KMS-11 (cell line): Measurements from ENCODE around the gene DAB2.

Experiments
- H2AFZ ChIP-seq: fragments of 200-600 bp; sonication (generic); 2 replicates; pipeline ENCODE4 v1.6.1; 2016; ENCODE audit warnings: antibody characterized with exemption, mixed run types, low read depth
- H3K27ac ChIP-seq: fragments of 200-600 bp; sonication (generic); 2 replicates; pipeline ENCODE4 v1.6.1; 2016; ENCODE audit warnings: mild to moderate bottlenecking, mixed run types
- H3K27me3 ChIP-seq: fragments of 200-600 bp; sonication (generic); 2 replicates; pipeline ENCODE4 v1.6.1; 2017; ENCODE audit warnings: mild to moderate bottlenecking, low read depth, mixed run types, moderate library complexity; ENCODE audit not compliant: insufficient read depth
- H3K36me3 ChIP-seq: fragments of 200-600 bp; sonication (generic); 2 replicates; pipeline ENCODE4 v1.6.1; 2017; ENCODE audit warnings: mild to moderate bottlenecking, mixed run types; ENCODE audit not compliant: insufficient read depth
- H3K4me1 ChIP-seq: fragments of 200-600 bp; sonication (generic); 2 replicates; pipeline ENCODE4 v1.6.1; 2016; ENCODE audit warnings: mild to moderate bottlenecking, low read depth, mixed run types; ENCODE audit not compliant: poor library complexity, severe bottlenecking
- H3K4me2 ChIP-seq: fragments of 200-600 bp; sonication (generic); 2 replicates; pipeline ENCODE4 v1.7.0; 2016; ENCODE audit warnings: mild to moderate bottlenecking, mixed run types
- H3K4me3 ChIP-seq: fragments of 200-600 bp; sonication (generic); IDR thresholded peaks from 2 replicates; pipeline ENCODE4 v1.6.1; 2017; ENCODE audit warnings: low read depth, low read length, mixed read lengths; ENCODE audit not compliant: insufficient read depth
- H3K79me2 ChIP-seq: fragments of 200-600 bp; sonication (generic); 2 replicates; pipeline ENCODE4 v1.6.1; 2016; ENCODE audit warnings: low read depth, mixed run types; ENCODE audit not compliant: insufficient read depth
- H3K9ac ChIP-seq: fragments of 200-600 bp; sonication (generic); 2 replicates; pipeline ENCODE4 v1.6.1; 2016; ENCODE audit warnings: mild to moderate bottlenecking, mixed run types
- H4K20me1 ChIP-seq: fragments of 200-600 bp; sonication (generic); 2 replicates; pipeline ENCODE4 v1.6.1; 2016; ENCODE audit warnings: mild to moderate bottlenecking, mixed run types; ENCODE audit not compliant: insufficient read depth
- TF ChIP-seq, protein P1 (sequence below): fragments of 200-600 bp; sonication (generic); conservative IDR thresholded peaks from 2 replicates; pipeline ENCODE4 v1.6.1; 2017; ENCODE audit warnings: low read depth, mild to moderate bottlenecking, antibody characterized with exemption, low read length, moderate library complexity, mixed read lengths

DAB2 gene

DNA sequence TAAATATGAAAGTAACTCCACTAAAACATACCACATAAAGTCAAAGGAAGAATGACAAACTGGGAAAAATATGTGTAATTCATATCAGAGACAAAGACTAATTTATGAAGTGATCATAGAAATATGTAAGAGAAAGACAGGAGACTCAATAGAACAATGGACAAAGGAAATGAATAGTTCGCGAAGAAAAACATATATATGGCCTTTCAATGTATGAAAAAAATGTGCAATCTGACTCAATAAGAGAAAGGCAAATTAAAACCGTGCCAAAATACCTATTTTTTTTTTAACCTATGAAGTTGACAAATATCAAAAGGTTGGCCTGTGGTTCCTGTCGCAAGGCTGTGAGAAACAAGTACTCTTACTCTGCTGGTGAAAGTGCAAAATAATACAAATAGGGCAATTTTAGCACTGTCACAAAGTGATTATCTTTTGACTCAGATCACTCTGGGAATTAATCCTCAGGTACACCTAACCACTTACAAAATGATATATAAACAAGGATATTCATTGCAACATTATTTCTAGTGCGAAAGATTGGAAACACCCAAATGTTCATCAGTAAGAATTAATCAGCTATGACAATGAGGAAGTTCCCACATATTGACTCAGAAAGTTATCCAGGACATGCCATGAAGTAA lies 64.2 kb downstream of the DAB2 start:
- no peak overlapping the region for H3K9ac ChIP-seq
- no peak overlapping the region for H3K4me3 ChIP-seq
- no peaks in the 10 kb centered on the region for H3K4me1 ChIP-seq
- H4K20me1 ChIP-seq: no peaks in the 10 kb centered on the region
- no peak overlapping the region for H3K27ac ChIP-seq
- no peak overlapping the region for H3K4me2 ChIP-seq
- H3K27me3 ChIP-seq: no peaks in the 10 kb centered on the region
- TF ChIP-seq, protein P1, sequence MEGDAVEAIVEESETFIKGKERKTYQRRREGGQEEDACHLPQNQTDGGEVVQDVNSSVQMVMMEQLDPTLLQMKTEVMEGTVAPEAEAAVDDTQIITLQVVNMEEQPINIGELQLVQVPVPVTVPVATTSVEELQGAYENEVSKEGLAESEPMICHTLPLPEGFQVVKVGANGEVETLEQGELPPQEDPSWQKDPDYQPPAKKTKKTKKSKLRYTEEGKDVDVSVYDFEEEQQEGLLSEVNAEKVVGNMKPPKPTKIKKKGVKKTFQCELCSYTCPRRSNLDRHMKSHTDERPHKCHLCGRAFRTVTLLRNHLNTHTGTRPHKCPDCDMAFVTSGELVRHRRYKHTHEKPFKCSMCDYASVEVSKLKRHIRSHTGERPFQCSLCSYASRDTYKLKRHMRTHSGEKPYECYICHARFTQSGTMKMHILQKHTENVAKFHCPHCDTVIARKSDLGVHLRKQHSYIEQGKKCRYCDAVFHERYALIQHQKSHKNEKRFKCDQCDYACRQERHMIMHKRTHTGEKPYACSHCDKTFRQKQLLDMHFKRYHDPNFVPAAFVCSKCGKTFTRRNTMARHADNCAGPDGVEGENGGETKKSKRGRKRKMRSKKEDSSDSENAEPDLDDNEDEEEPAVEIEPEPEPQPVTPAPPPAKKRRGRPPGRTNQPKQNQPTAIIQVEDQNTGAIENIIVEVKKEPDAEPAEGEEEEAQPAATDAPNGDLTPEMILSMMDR: no peak
- no peak overlapping the region for H2AFZ ChIP-seq
- H3K79me2 ChIP-seq: no peaks in the 10 kb centered on the region
- no peaks in the 10 kb centered on the region for H3K36me3 ChIP-seq

DNA sequence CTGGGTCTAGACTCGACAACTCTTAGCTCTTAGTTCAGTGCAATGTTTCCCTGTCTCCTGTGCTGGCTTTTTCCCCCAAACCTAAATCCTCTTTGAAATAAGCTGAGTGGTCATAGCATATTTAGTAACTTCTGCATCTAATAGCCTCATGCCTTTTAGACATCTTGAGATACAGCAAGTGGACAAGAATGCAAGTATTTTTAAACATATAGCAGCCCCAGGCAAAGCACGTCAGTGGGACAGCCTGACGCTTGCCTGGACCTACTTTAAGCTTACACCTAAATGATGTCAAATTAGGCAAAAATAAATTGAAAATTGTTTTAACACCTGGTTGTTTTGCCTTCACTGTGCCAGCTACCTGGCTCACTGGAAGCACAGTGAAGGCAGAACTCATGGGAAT lies 68.5 kb downstream of the DAB2 start:
- H2AFZ ChIP-seq: no peak overlapping the region
- no peak overlapping the region for H3K4me2 ChIP-seq
- TF ChIP-seq, protein P1: no peak
- no peaks in the 10 kb centered on the region for H3K4me1 ChIP-seq
- H4K20me1 ChIP-seq: no peaks in the 10 kb centered on the region
- H3K27me3 ChIP-seq: no peaks in the 10 kb centered on the region
- no peak overlapping the region for H3K9ac ChIP-seq
- H3K79me2 ChIP-seq: no peaks in the 10 kb centered on the region
- no peak overlapping the region for H3K27ac ChIP-seq
- H3K36me3 ChIP-seq: no peaks in the 10 kb centered on the region; the same call in 1 of the 2 replicates
- H3K4me3 ChIP-seq: no peak overlapping the region

DNA sequence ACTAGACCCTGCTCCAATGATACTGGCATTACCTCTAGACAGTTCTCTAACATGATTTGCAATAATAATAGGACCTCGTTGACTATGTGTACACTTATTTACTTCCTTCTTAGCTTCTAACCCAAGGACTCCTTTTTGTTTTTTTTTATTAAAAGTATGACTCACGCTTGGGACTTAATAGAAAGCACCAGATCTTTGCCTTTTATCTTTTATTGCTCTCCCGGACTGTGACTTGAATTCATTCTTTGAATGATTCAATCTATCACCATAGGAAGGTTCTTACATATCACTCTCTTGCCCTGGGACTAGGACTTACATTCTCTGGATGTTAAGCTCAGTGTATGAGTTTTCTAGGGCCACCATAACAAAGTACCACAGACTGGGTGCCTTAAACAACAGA lies 69.5 kb downstream of the DAB2 start:
- Histone ChIP-seq H3K4me2 (no peak overlapping the region), H3K9ac (no peak overlapping the region), H3K27ac (no peak overlapping the region), H3K36me3 (no peaks in the 10 kb centered on the region; the same call in 1 of the 2 replicates), H3K27me3 (no peaks in the 10 kb centered on the region), H4K20me1 (no peaks in the 10 kb centered on the region), H3K4me1 (no peaks in the 10 kb centered on the region), H3K4me3 (no peak overlapping the region), H3K79me2 (no peaks in the 10 kb centered on the region), H2AFZ (no peak overlapping the region)
- TF ChIP-seq, protein P1: no peak

DNA sequence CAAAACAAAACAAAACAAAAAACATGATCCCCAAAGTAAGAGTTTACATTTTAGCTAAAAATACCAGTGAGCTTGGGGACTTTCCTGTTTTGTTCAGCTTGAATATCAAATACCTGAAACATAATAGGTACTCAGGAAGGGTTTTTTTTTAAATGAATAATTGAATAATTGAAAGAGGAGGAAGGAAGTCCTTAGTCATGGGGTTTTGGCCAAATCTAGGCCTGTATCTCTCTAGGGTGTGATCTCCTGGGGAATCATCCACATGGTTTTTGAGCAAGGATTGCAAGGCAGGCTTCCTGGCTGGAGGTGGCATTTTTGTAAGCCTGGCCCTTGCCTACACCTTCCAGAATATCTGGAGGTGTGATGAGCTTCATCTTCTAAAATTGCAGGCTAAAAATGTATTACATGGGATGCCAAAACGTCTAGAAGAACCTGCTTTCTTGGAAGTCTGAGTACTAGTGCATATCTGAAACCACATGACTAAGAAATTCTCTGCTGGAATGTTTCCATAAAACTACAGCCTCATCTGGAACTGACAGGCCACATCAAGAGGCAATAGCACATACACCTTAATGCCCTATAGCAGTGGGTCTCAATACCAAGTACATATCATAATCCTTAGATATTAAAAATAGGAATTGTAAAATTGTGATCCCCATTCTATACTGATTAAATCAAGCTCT lies 70.9 kb downstream of the DAB2 start:
- TF ChIP-seq, protein P1: no peak
- H2AFZ ChIP-seq: no peak overlapping the region
- no peaks in the 10 kb centered on the region for H3K4me1 ChIP-seq
- H3K79me2 ChIP-seq: no peaks in the 10 kb centered on the region
- no peak overlapping the region for H3K9ac ChIP-seq
- H3K36me3 ChIP-seq: no peaks in the 10 kb centered on the region; the same call in 1 of the 2 replicates
- no peak overlapping the region for H3K4me3 ChIP-seq
- H3K27ac ChIP-seq: no peak overlapping the region
- no peak overlapping the region for H3K4me2 ChIP-seq
- H3K27me3 ChIP-seq: no peaks in the 10 kb centered on the region
- H4K20me1 ChIP-seq: no peaks in the 10 kb centered on the region
